SK-N-MC (cell line): ENCODE results near the gene CDC42BPG.

Source experiments
- DNase-seq: peaks from one replicate; pipeline ENCODE4 v3.0.0-alpha.2; 2011; ENCODE audit warnings: low read depth, low spot score
- H3K27ac ChIP-seq: fragments of 200-600 bp; sonication (generic); 2 replicates; pipeline ENCODE4 v1.5.1; 2016; ENCODE audit warnings: mixed run types
- H3K36me3 ChIP-seq: fragments of 200-600 bp; sonication (generic); 2 replicates; pipeline ENCODE4 v1.6.1; 2017; ENCODE audit warnings: antibody characterized with exemption, low read length, mixed read lengths; ENCODE audit not compliant: insufficient read depth
- H3K4me3 ChIP-seq: fragments of 200-600 bp; sonication (generic); 2 replicates; pipeline ENCODE4 v1.5.1; 2016
- H3K9ac ChIP-seq: fragments of 200-600 bp; sonication (generic); 2 replicates; pipeline ENCODE4 v1.8.0; 2017; ENCODE audit warnings: mixed run types, mixed read lengths; ENCODE audit not compliant: insufficient read length
- H3K9me3 ChIP-seq: fragments of 200-600 bp; sonication (generic); 2 replicates; pipeline ENCODE4 v1.6.1; 2017; ENCODE audit warnings: low read depth, mild to moderate bottlenecking, antibody characterized with exemption, low read length, moderate library complexity, mixed read lengths
- EZH2 ChIP-seq: fragments of 200-600 bp; sonication (generic); IDR thresholded peaks from one replicate; pipeline ENCODE4 v1.6.1; 2017; ENCODE audit warnings: antibody characterized with exemption
- FOXP2 ChIP-seq: optimal IDR thresholded peaks from 2 replicates; pipeline ENCODE3; 2011; ENCODE audit warnings: mild to moderate bottlenecking, moderate library complexity; ENCODE audit not compliant: insufficient read depth; ENCODE audit errors: extremely low read length, control extremely low read depth
- POLR2AphosphoS5 ChIP-seq: IDR thresholded peaks from 2 replicates; pipeline ENCODE4 v1.6.1; 2012; ENCODE audit warnings: mild to moderate bottlenecking, low read depth, low read length, borderline replicate concordance

The CDC42BPG gene

GRCh38 chr11:64868904-64869570, 24.6 kb upstream of the CDC42BPG start:
- TF ChIP-seq POLR2AphosphoS5 (no peak), FOXP2 (no peak), EZH2 (no peak)
- no peaks in the 10 kb centered on the region for H3K9me3 ChIP-seq
- DNase-seq, result no peak
- no peak overlapping the region for H3K9ac ChIP-seq
- H3K36me3 ChIP-seq, result peaks cover 7% of the 10 kb centered on the region; the same call in 1 of the 2 replicates
- no peak overlapping the region for H3K27ac ChIP-seq
- H3K4me3 ChIP-seq, result no peak overlapping the region

- no peaks in the 10 kb centered on the region for H3K9me3 ChIP-seq
- H3K9ac ChIP-seq, result no peak overlapping the region
- peaks cover 1% of the 10 kb centered on the region; the same call in 1 of the 2 replicates for H3K36me3 ChIP-seq
- no peak overlapping the region for H3K4me3 ChIP-seq
- TF ChIP-seq EZH2 (no peak), FOXP2 (no peak), POLR2AphosphoS5 (no peak)
- H3K27ac ChIP-seq, result no peak overlapping the region
- DNase-seq, result no peak
Observed at GRCh38 chr11:64867748-64868462, 23.5 kb upstream of the CDC42BPG start.

- Histone ChIP-seq H3K36me3 (no peaks in the 10 kb centered on the region; the same call in 1 of the 2 replicates), H3K9ac (no peak overlapping the region)
Observed at GRCh38 chr11:64866173-64866491, 21.7 kb upstream of the CDC42BPG start.

GRCh38 chr11:64865286-64866172, 21.1 kb upstream of the CDC42BPG start:
- Histone ChIP-seq H3K9me3 (no peaks in the 10 kb centered on the region), H3K36me3 (no peaks in the 10 kb centered on the region), H3K9ac (no peak overlapping the region), H3K4me3 (no peak overlapping the region), H3K27ac (no peak overlapping the region)
- DNase-seq, result no peak
- TF ChIP-seq POLR2AphosphoS5, result no peak
- TF ChIP-seq FOXP2, result no peak
- no peak for TF ChIP-seq EZH2

More at GRCh38 chr11:64866173-64866491, 21.7 kb upstream of the CDC42BPG start:
- Histone ChIP-seq H3K4me3 (no peak overlapping the region), H3K27ac (no peak overlapping the region), H3K9me3 (no peaks in the 10 kb centered on the region)
- TF ChIP-seq EZH2, result no peak
- no peak for TF ChIP-seq POLR2AphosphoS5
- TF ChIP-seq FOXP2, result no peak
- no peak for DNase-seq

- TF ChIP-seq POLR2AphosphoS5, result no peak
- no peak for TF ChIP-seq EZH2
- no peak for TF ChIP-seq FOXP2
- no peak for DNase-seq
- Histone ChIP-seq H3K9ac (no peak overlapping the region), H3K4me3 (no peak overlapping the region), H3K36me3 (no peaks in the 10 kb centered on the region), H3K9me3 (no peaks in the 10 kb centered on the region), H3K27ac (no peak overlapping the region)
Observed at GRCh38 chr11:64864473-64865285, 20.2 kb upstream of the CDC42BPG start.

- Histone ChIP-seq H3K27ac (no peak overlapping the region), H3K9ac (no peak overlapping the region), H3K4me3 (no peak overlapping the region), H3K36me3 (no peaks in the 10 kb centered on the region), H3K9me3 (no peaks in the 10 kb centered on the region)
- DNase-seq, result no peak
- TF ChIP-seq FOXP2 (no peak), EZH2 (no peak), POLR2AphosphoS5 (no peak)
Observed at GRCh38 chr11:64864135-64864472, 19.7 kb upstream of the CDC42BPG start.

- H3K4me3 ChIP-seq, result no peak overlapping the region
- H3K36me3 ChIP-seq, result no peaks in the 10 kb centered on the region
- no peak overlapping the region for H3K27ac ChIP-seq
- no peak for TF ChIP-seq EZH2
- no peak for TF ChIP-seq FOXP2
- no peak for TF ChIP-seq POLR2AphosphoS5
- DNase-seq, result no peak
- H3K9ac ChIP-seq, result no peak overlapping the region
- no peaks in the 10 kb centered on the region for H3K9me3 ChIP-seq
Observed at GRCh38 chr11:64863391-64864060, 19.1 kb upstream of the CDC42BPG start.
